Measurements from ENCODE around the gene CADPS2. TPM values are rescaled to one million over a fixed set of nuclear protein-coding genes. Genes with fewer than 3 reads are reported as not detected.

CADPS2 gene
- total and polyA plus RNA-seq, 2 of the 4 experiments (the other 2 are of a cell fraction) = 0.10 to 0.54 TPM

DNA sequence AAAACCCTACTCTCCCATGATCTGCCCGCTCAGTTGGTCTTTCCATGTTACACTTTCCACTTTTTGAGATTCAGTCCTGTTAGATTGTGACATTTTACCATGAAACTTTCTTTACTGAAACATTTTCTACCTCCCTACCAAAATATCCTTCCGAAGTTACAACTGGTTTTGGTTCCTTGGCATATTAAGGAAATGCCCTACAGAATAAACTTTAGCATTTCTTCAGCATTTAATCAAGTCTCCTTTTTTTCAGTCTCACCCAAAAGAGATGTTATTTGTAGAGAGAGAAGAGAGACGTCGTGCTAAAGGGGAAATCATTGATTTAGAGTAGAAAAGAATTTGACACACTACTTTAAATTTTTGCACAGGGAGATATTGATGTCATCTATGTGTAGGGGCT lies 572.0 kb downstream of the CADPS2 start:
- Histone ChIP-seq H2BK5ac (ENCODE audit: low read depth, low read length, poor library complexity, severe bottlenecking) (no peak overlapping the region), H2BK120ac (ENCODE audit: low read depth, low read length) (no peak overlapping the region), H4K20me1 (ENCODE audit: insufficient read depth, low read length) (no peaks in the 10 kb centered on the region), H2AK5ac (ENCODE audit: low read depth, low read length) (no peak overlapping the region), H3K4me3 (ENCODE audit: insufficient read depth, low read depth, low read length) (no peak overlapping the region), H2AFZ (replicated peaks; ENCODE audit: low read length, poor library complexity) (no peak overlapping the region), H3K9me1 (ENCODE audit: insufficient read depth, low read length) (no peaks in the 10 kb centered on the region), H3K9me3 (ENCODE audit: control insufficient read depth, insufficient read depth, low read length) (peaks cover 2% of the 10 kb centered on the region; the same call in 1 of the 2 replicates), H3K27me3 (ENCODE audit: control insufficient read depth, insufficient read depth, low read length) (peaks cover 66% of the 10 kb centered on the region), H3K79me1 (ENCODE audit: low read depth in 1 of 2, low read length in 2 of 2) (no peaks in the 10 kb centered on the region), H3K23ac (ENCODE audit: low read depth, low read length) (no peak overlapping the region), H2BK20ac (ENCODE audit: low read depth, low read length) (no peak overlapping the region), H2AK9ac (replicated peaks; ENCODE audit: low read depth, low read length, poor library complexity) (no peak overlapping the region), H3K18ac (ENCODE audit: low read depth, low read length) (no peak overlapping the region), H4K91ac (ENCODE audit: insufficient read depth, low read depth, low read length) (no peak overlapping the region), H4K5ac (ENCODE audit: low read depth, low read length) (no peak overlapping the region), H3K4me1 (ENCODE audit: control insufficient read depth, insufficient read depth, low read length) (no peaks in the 10 kb centered on the region), H2BK15ac (ENCODE audit: low read depth, low read length) (no peak overlapping the region), H3K9ac (ENCODE audit: low read depth, low read length) (no peak overlapping the region), H3K14ac (replicated peaks; ENCODE audit: low read depth, low read length) (no peak overlapping the region), H4K8ac (ENCODE audit: low read depth in 2 of 2, low read length in 2 of 2) (no peak overlapping the region), H3K56ac (ENCODE audit: extremely low read depth, insufficient read depth, low read length) (no peak overlapping the region), H3K4me2 (ENCODE audit: low read depth, low read length) (no peak overlapping the region), H3K4ac (ENCODE audit: low read depth, low read length) (no peak overlapping the region), H3K36me3 (ENCODE audit: control insufficient read depth, insufficient read depth, low read length) (no peaks in the 10 kb centered on the region), H3K27ac (ENCODE audit: insufficient read depth, low read length) (no peak overlapping the region)
- BruUV-seq (replicated peaks) = no TSS peak
- ChIA-PET CTCF (no interaction called here), POLR2A (ENCODE audit: unreplicated experiment) (no interaction called here)
- ATAC-seq (ENCODE audit: low read depth) = no peak
- intact Hi-C loops (cut with micrococcal nuclease) = no loop called here
- in situ Hi-C loops (cut with MboI; ENCODE audit: low sequenced_read_pairs) = no loop called here
- dilution Hi-C loops (cut with HindIII; ENCODE audit: low sequenced_read_pairs, unreplicated experiment) = no loop called here
- no peak for DNase-seq
- no CpG with 5 or more reads among the region's 4 CpGs for WGBS, 2 experiments (ENCODE audit: extremely low coverage in 2 of 2, insufficient read length in 1 of 2)
- TF ChIP-seq, protein P1, sequence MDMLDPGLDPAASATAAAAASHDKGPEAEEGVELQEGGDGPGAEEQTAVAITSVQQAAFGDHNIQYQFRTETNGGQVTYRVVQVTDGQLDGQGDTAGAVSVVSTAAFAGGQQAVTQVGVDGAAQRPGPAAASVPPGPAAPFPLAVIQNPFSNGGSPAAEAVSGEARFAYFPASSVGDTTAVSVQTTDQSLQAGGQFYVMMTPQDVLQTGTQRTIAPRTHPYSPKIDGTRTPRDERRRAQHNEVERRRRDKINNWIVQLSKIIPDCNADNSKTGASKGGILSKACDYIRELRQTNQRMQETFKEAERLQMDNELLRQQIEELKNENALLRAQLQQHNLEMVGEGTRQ (IDR thresholded peaks at IDR 0.05; ENCODE audit: low read depth, low read length) = no peak
- TF ChIP-seq RAD21 (IDR thresholded peaks at IDR 0.05; ENCODE audit: low read length) (no peak), FOS (IDR thresholded peaks at IDR 0.05; ENCODE audit: low read depth, low read length) (no peak), RFX5 (IDR thresholded peaks at IDR 0.05; ENCODE audit: low read depth, low read length) (no peak), MAZ (IDR thresholded peaks at IDR 0.05; ENCODE audit: borderline replicate concordance, low read depth, low read length) (no peak), POLR2A (IDR thresholded peaks at IDR 0.05; ENCODE audit: low read depth, low read length) (no peak), CHD1 (IDR thresholded peaks at IDR 0.05; ENCODE audit: low read depth, low read length) (no peak), CEBPB (IDR thresholded peaks at IDR 0.05; ENCODE audit: low read depth, low read length) (no peak), NFE2L2 (IDR thresholded peaks at IDR 0.05; ENCODE audit: low read depth, low read length) (no peak), BHLHE40 (IDR thresholded peaks at IDR 0.05; ENCODE audit: low read depth, low read length) (no peak), MAFK (IDR thresholded peaks at IDR 0.05; ENCODE audit: low read depth, low read length) (no peak), SMC3 (IDR thresholded peaks at IDR 0.05; ENCODE audit: low read depth, low read length) (no peak), RCOR1 (IDR thresholded peaks at IDR 0.05; ENCODE audit: insufficient replicate concordance, low read length) (no peak), MXI1 (IDR thresholded peaks at IDR 0.05; ENCODE audit: borderline replicate concordance, low read depth, low read length) (no peak)
- TF ChIP-seq, protein P2, sequence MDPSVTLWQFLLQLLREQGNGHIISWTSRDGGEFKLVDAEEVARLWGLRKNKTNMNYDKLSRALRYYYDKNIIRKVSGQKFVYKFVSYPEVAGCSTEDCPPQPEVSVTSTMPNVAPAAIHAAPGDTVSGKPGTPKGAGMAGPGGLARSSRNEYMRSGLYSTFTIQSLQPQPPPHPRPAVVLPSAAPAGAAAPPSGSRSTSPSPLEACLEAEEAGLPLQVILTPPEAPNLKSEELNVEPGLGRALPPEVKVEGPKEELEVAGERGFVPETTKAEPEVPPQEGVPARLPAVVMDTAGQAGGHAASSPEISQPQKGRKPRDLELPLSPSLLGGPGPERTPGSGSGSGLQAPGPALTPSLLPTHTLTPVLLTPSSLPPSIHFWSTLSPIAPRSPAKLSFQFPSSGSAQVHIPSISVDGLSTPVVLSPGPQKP (IDR thresholded peaks at IDR 0.05; ENCODE audit: borderline replicate concordance, low read depth, low read length) = no peak
- TF ChIP-seq, protein P3, sequence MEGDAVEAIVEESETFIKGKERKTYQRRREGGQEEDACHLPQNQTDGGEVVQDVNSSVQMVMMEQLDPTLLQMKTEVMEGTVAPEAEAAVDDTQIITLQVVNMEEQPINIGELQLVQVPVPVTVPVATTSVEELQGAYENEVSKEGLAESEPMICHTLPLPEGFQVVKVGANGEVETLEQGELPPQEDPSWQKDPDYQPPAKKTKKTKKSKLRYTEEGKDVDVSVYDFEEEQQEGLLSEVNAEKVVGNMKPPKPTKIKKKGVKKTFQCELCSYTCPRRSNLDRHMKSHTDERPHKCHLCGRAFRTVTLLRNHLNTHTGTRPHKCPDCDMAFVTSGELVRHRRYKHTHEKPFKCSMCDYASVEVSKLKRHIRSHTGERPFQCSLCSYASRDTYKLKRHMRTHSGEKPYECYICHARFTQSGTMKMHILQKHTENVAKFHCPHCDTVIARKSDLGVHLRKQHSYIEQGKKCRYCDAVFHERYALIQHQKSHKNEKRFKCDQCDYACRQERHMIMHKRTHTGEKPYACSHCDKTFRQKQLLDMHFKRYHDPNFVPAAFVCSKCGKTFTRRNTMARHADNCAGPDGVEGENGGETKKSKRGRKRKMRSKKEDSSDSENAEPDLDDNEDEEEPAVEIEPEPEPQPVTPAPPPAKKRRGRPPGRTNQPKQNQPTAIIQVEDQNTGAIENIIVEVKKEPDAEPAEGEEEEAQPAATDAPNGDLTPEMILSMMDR (conservative IDR thresholded peaks at IDR 0.05; ENCODE audit: low read depth, low read length) = no peak
